ENCODE measurements around the gene FGR.
A peak's percentile ranks its signal among the peaks of the same experiment; 100 is the strongest.
"Not testable (repeated sequence)": the region's sequence is repeated elsewhere in the genome, so short reads cannot be mapped to it uniquely, and the experiment has no call there.

FGR gene

GRCh38 chr1:27634177-27634984 is 604 bp downstream of the FGR start:
- peak; percentile 38 for DNase-seq (ENCODE audit: low spot score)

- no peak for DNase-seq (ENCODE audit: low spot score)
Observed at GRCh38 chr1:27633640-27634176, 1.3 kb downstream of the FGR start.

DNA sequence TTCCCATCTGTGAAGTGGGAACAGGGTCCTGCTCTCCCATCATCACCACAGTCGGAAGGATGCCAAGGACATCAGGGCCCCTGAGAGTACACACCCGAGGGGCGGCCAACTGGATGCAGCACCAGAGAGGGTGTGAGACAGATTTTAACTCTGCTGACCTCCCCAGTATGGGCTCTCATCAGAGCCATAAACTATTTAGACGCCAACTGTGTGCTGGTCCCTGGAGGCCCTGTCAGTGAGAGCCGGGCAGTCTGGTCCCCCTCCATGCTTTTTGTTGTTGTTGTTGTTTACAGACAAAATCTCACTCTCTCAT is 1.7 kb downstream of the FGR start:
- DNase-seq (ENCODE audit: low spot score) = peak; percentile 36

DNA sequence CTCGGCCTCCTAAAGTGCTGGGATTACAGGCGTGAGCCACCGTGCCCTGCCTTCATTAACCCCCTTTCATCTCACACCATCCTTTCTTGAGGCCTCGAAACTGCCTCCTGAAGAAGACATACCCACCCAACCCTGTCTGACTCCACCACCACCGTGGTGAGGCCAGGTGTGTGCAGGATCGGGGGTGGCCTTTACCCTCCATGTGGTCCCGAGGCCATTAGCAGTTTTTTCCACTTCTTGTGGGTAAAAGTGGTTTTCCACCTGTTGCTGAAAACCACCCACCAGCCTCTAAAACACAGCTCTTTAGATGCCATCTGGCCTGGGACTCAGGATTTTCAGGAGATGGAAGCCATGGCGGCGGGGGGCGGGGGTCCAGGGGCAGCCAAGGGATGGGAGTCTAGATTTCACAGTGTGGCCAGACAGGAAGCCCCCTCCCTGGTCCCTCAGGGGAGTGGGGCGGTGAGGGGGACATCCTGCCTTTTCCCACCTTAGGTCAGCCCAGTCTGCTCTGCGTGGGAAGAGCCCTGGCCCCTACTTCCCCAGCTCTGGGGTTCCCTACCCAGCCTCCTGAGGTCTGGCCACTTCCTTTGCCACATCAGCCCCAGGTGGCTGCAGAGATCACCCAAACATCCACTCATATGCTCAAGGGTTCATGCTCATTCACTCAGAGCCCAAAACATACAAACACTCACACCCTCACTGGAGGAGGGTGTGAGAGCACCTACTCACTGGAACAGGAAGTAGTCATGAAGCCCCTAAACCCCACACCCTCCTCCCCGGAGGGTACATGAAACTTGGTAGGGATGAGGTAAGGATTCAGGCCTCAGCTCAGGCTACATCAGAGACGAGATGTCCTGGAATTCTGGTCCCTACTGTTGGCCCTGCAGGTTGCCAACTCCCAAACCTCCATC is 2.3 kb downstream of the FGR start:
- DNase-seq (ENCODE audit: low spot score) = peak; percentile 80

DNA sequence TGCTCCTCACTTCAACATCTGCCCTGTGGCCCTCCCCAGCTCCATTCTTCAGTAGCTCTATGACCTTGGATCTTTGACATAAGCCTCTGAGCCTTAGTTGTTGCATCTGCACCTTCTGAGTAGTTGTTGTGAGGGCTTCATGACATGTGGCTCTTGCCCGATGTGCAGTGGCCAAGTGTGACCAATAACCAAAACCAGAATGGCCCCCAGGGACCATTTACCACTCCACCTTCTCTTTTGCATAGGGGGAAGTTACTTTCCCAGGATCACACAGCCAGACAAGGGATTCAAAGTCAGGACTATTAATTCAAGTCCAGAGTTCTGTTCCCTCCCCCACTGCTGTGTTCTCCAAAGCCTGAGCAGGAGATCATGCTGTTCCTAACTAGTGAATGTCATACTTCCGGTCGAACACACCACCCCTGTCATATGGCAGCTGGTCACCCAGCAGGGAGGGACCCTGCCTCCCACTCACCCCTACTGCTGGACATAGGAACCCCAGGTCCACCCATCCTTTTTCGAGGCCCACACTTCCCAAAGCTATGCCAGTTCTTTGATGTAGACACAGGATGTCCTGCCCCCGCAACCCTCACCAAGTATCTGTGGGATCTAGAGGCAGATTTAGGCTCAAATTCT is 4.0 kb downstream of the FGR start:
- DNase-seq (ENCODE audit: low spot score) = peak; percentile 61

DNA sequence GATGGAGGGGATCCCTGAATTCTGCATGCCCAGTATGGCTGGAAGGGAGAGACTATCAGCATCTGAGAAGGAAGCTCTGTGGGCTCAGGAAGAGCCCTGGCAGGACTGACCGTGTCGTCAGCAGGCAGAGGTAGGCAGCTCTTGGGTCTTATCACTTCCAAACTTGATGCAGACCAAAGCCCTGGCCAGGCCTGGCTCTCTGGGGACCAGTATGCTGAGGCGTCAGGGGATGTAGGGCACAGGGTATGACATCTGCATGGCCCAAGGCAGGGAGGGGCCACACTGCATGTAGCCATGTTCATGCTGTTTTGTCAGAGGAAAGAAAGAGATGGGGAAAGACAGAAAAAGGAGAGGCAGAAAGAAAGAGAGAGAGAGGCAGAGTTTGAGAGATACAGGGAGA is 6.3 kb downstream of the FGR start:
- DNase-seq (ENCODE audit: low spot score) = no peak

- not testable (repeated sequence) for DNase-seq (ENCODE audit: low spot score)
Observed at GRCh38 chr1:27627733-27628132, 7.3 kb downstream of the FGR start.

GRCh38 chr1:27627061-27627460 is 7.9 kb downstream of the FGR start:
- DNase-seq (ENCODE audit: low spot score) = no peak

- peak; percentile 59 for DNase-seq (ENCODE audit: low spot score)
Observed at GRCh38 chr1:27626031-27626935, 8.7 kb downstream of the FGR start.

- peak; percentile 73 for DNase-seq (ENCODE audit: low spot score)
Observed at GRCh38 chr1:27624467-27625178, 10.4 kb downstream of the FGR start.

- no peak for DNase-seq (ENCODE audit: low spot score)
Observed at GRCh38 chr1:27623327-27624212, 11.4 kb downstream of the FGR start.

DNA sequence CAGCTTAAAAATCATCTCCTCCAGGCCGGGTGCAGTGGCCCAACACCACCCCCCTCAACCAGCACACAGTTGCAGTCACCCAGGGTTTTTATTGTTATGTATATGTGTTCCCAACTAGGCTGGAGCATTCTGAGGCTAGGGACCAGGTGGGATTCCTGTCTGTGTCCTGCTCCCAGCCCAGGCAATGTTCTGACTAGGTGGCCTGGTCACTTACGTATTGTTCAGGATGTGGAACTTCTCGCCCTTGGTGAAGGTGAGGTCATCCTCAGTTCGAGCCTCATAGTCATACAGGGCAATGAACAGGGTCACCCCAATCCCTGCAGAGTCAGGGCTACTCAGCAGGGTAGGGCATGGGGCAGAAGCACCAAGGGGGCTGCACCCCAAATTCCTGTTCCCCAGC is 12.2 kb downstream of the FGR start:
- DNase-seq (ENCODE audit: low spot score) = no peak

DNA sequence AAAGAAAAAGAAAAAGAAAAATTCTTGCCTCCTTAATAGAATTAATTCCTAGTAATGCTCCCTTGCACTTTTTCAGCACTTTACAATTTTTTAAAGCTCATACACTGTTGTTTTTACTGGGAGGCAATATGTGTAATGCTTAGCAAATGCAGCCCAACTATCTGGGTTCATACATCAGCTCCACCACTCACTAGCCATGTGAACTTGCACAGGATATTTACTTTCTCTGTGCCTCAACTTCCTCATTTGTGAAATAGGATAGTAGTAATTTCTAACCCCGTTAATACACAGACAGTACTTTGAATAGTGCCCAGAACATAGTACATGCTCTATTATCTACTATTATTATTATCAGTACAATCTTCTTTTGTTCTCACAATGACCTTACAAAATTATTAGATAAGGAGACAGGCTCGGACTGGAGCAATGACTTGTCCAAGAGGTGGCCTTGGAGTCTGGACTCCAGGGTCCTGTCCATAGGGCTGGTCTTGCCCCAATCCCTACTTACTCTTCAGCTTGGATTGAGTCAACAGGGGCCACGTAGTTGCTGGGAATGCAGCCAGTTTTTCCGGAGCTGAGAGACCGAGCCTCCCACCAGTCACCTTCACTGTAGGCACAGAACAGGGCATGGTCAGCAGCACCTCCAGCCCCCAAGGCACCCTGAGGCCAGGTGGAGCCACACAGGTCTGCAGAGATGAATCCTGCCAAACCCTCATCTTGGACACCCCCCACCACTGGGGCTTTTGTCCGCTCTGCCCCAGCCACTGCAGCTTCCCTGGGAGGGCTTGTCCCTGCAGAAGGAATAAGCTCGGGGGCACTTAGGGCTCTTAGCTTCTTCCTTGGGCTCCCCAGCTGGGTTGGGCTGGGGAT is 13.7 kb downstream of the FGR start:
- no peak for DNase-seq (ENCODE audit: low spot score)

DNA sequence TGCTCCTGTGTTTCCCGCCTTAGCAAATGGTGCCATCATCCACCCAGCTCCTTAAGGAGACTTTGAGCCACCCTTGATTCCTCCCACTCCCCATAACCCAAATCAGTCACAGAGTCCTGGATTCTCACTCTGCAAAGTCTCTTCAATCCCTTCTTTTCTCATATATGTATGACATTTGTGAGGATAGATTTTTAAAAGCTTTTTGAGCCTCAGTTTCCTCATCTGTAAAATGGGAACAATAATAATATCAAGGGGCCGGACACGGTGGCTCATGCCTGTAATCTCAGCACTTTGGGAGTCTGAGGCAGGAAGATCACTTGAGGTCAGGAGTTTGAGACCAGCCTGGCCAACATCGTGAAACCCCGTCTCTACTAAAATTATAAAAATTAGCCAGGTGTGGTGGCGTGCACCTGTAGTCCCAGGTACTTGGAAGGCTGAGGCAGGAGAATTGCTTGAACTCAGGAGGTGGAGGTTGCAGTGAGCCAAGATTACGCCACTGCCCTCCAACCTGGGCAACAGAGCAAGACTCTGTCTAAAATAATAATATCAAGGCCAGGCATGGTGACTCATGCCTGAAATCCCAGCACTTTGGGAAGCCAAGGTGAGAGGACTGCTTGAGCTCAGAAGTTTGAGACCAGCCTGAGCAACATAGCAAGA is 15.1 kb downstream of the FGR start:
- not testable (repeated sequence) for DNase-seq (ENCODE audit: low spot score)

DNA sequence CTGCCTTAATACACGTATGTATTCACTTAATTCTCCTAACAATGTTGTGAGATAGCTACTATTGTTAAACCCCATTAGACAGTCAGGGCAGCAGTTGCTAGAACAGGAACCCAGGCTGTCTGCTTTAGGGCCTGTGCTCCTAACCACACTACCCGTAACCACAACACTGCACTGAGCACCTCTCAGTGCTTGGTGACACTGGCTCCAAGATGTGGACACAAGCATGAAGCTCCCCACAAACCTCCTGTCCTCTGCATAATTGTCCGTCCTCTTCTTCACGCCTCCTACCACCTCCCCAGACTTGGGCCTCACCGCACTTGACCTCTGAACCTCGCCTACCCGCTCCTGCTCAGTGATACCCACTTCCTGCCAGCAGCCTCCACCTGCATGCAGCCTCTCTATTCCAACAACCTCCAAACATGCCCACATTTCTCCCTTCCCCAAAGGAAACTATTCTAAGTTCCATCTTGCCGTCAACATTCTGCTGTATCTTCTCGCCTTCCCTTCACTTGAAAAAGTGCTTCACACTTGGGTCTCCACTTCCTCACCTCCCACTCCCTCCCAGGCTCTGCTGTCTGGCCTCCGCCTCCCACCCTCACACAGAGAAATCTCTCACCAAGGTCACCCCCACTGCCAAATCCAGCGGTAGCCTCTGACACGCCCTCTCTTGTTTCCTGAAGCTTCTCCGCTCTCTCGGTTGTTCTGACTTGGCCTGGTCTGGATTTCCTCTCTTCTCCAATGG is 16.5 kb downstream of the FGR start:
- DNase-seq (ENCODE audit: low spot score) = no peak

DNA sequence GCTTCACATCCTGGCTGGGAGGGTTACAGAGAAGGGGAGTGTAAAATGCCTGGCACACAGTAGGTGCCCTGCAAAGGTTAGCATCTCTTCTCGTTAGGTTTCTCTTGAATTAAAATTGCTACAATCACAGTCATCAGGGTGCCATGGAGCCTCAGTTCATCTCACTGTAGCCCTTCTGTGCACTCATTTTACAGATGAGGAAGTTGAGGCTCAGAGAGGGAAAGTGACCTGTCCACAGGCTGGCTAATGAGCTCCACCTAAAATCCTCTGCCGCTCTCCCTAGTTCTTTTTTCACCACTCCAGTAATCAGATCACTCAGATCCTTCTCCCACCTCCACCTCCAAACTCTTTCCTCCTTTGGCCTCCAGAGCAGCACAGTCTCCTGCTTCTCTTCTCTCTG is 17.6 kb downstream of the FGR start:
- no peak for DNase-seq (ENCODE audit: low spot score)

DNA sequence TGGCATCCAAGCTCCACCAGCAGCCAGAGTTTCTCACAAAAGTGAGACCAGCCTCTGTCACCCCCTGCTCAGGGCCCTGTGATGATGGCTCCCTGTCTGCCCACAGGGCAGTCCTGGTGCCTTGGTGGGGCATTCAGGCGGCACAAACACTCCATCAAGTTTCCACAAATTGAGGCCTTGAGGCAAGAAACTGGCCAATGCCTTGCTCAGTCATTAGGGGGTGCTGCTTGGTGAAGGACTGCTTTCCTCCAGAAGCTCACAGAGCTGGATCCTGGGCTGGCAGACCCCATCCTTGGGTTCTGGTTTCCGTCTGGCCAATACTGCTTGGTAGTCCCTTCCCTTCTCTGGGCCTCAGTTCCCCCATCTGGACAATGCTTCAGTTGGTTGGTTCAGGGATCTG is 18.5 kb downstream of the FGR start:
- DNase-seq (ENCODE audit: low spot score) = no peak
